D721Med (cell line): ENCODE results near the gene RPL31.

Experiments
- DNase-seq: peaks from one replicate; pipeline ENCODE4 v3.0.0; 2011; ENCODE audit warnings: low spot score; ENCODE audit not compliant: insufficient read length
- FAIRE-seq: peaks from 2 replicates; lab custom pipeline; 2011; peaks lifted over from hg19 to GRCh38; lab: Jason Lieb, UNC
- TF ChIP-seq, protein P1 (sequence below): IDR thresholded peaks from 2 replicates; pipeline ENCODE4 v1.5.1; 2012; ENCODE audit warnings: mild to moderate bottlenecking, control low read depth; ENCODE audit not compliant: insufficient read depth; ENCODE audit errors: missing control alignments

The RPL31 gene

DNA sequence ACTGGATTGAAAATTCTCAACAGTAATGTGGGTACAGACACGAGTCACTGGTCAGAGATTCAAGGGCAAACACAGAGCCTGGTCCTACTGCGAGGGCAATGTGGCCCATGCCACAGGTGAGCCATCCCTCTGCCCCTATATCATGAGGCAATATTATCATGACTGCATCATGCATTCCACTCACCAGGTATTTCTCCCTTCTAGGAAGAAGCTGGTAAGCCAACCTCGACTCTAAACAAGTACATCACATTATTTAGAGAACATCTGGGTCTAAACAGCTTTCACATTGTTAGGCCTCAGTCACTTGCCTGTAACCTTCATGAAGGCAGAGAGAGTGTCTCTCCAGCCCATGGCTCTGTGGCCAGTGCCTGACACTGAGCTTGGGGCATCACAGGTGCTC, 14.6 kb upstream of the RPL31 start:
- no peak for FAIRE-seq
- no peak for DNase-seq
- TF ChIP-seq, protein P1, sequence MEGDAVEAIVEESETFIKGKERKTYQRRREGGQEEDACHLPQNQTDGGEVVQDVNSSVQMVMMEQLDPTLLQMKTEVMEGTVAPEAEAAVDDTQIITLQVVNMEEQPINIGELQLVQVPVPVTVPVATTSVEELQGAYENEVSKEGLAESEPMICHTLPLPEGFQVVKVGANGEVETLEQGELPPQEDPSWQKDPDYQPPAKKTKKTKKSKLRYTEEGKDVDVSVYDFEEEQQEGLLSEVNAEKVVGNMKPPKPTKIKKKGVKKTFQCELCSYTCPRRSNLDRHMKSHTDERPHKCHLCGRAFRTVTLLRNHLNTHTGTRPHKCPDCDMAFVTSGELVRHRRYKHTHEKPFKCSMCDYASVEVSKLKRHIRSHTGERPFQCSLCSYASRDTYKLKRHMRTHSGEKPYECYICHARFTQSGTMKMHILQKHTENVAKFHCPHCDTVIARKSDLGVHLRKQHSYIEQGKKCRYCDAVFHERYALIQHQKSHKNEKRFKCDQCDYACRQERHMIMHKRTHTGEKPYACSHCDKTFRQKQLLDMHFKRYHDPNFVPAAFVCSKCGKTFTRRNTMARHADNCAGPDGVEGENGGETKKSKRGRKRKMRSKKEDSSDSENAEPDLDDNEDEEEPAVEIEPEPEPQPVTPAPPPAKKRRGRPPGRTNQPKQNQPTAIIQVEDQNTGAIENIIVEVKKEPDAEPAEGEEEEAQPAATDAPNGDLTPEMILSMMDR: no peak

DNA sequence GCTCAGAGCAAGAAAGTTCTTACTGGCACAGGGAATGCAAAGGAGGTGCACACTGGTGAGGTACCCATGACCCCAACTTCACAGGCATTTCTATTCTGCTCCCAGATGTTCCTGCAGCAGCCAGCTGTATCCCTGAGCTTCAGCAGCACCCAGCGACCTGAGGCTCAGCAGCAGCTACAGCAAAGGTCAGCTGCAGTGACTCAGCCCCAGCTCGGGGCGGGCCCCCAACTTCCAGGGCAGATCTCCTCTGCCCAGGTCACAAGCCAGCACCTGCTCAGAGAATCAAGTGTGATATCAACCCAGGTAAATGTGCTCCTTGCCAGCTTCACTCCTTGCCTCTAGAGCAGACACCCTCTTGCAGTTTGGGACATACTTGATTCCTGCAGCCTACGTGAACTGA, 14.1 kb upstream of the RPL31 start:
- DNase-seq: no peak
- no peak for FAIRE-seq
- TF ChIP-seq, protein P1: no peak

DNA sequence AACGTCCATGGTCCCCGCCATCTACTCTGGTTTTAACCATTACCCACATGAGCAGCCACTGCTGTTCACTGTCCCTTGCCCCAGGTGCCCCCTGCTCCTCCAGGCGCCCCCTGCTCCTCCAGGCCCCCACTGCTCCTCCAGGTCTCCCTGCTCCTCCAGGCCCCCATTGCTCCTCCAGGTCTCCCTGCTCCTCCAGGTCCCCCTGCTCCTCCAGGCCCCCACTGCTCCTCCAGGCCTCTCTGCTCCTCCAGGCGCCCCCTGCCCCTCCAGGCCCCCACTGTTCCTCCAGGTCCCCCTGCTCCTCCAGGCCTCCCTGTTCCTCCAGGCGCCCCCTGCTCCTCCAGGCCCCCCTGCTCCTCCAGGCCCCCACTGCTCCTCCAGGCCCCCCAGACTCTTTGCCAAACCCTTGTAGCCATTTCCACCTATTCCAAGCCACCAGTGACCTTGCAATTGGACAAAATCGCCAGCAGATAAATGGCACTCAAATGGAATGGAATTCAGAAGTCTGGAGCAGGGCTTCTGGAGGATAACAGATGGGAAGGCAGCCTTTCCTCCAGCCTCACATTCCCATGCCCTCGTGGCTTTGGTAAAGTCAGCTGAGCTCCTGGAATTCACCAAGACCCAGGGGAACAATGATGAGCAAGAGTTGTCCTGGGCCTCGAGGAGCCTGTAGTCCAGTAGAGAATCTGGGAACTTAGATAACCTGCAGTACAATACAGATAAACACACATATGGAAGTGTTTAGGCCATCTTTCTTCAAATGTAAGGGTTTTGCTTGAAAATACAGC, 13.3 kb upstream of the RPL31 start:
- DNase-seq (no peak), FAIRE-seq (no peak)
- TF ChIP-seq, protein P1: no peak

DNA sequence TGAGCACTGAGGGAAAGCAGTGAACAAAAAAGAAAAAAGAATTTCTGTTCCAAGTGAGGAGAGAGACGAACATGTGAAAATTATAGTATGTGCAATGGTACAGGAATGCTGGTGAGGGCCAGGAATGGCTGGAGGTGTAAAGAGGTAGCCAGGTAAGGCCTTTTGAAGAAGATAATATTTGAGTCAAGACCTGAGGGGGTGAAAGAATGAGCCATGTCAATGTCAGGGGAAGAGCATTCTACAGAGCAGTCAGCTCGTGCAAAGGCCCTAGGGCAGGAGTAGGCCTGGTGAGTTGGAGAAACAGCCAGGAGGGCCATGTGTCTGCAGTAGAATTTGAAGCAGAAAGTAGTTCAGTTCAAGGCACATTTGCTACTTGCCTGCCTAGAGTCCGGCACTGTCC, 12.4 kb upstream of the RPL31 start:
- FAIRE-seq: no peak
- TF ChIP-seq, protein P1: no peak
- DNase-seq: no peak

DNA sequence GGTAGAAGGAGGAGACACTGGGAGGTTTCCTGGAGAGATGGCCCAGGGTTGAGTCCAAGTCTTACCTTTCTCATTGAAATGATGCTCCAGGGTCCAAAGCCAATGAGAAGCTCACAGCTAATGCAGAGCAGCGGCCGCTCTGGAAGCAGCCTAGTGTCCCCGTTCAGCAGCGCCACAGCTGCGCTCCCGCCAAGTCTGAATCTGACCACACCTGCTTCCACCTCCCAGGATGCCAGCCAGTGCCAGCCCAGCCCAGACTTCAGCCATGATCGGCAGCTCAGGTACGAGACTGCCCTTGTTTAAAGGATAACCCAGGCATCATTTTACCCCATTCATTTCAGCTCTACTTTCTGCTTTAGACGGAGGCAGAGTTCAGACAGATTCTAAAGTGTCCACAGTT, 11.9 kb upstream of the RPL31 start:
- FAIRE-seq (no peak), DNase-seq (no peak)
- TF ChIP-seq, protein P1: no peak

DNA sequence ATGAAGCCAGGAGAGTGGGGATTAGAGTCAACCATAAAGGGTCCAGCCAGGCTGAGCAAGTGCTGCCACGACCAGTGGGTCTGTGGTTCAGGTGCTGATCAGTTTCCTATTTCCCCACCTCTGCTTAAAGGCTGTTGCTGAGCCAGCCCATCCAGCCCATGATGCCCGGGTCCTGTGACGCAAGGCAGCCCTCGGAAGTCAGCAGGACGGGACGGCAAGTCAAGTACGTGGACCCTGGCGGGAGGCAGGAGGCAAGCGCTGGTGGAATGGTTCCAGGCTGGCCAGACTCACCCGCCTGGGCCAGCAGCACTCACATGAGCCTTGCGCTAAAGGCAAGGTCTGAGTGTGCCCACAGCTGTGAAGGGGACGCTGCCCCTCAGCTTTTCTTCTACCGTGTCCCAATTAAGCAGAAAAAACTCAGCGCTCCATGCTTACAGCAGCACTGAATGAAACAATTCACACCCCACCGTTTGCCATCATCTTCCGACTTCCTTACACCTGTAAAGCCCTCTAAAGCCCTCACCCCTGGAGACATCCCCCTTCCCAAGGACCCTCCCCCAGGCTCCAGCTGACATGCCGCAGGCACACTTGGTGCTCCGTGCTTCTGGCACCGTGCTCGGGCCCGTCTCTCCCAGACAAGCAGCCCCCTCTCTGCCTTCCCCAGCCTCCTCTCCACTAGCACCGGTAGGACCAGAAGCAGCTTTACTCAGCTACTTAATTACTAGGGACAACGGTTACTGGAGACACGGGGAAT, 11.3 kb upstream of the RPL31 start:
- FAIRE-seq (no peak), DNase-seq (no peak)
- TF ChIP-seq, protein P1: no peak

DNA sequence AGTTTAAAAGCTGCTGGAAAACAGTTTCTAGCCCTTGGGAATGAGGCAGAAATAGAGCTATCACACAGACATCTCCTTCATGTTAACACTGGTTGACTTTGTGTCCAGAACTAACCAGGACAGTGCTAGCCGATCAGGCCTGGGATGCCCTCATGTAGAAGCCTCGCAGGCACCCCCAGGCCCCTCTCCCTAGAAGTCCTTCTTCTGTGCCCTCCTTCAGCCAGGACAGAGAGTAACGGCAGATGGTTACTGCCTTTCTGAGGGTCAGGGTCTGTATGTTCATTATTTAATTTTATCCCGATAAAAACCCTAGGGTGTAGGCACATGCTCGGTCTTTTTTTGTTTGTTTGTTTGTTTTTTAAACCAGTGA, 10.7 kb upstream of the RPL31 start:
- TF ChIP-seq, protein P1: no peak
- no peak for FAIRE-seq

More for the DNA sequence above, 10.7 kb upstream of the RPL31 start:
- no peak for DNase-seq
